Posterior cingulate gyrus (tissue), 11 donors: Measurements from ENCODE around the gene HPCAL1.
"Not testable (repeated sequence)": the region's sequence is repeated elsewhere in the genome, so short reads cannot be mapped to it uniquely, and the experiment has no call there.

Experiments used
- DNase-seq, 10 donors: peaks; one replicate each; pipeline versions ENCODE4 v3.0.0 to v3.0.0-alpha.2; 2020 to 2021; ENCODE audit warnings: mixed read lengths in 3 of 10
- intact Hi-C: fragments of 100-400 bp; cut with DNase I; formaldehyde crosslinking; loops from one replicate; pipeline ENCODE4 v1.15.1; 2023

HPCAL1 gene

DNA sequence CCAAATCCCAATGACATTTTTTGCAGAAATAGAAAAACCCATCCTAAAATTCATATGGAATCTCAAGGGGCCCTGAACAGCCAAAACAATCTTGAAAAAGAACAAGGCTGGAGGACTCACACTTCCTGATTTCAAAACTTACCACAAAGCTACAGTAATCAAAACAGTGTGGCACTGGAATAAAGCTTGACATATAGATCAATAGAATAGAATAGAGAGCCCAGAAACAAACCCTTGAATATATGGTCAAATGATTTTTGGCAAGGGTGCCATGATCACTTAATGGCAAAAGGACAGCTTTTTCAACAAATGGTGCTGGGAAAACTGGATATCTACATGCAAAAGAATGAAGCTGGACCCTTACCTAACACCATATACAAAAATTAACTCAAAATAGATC lies 3.9 kb upstream of the HPCAL1 start:
- intact Hi-C loops, DNase-seq: not testable (repeated sequence)

GRCh38 chr2:10300328-10300920 lies 2.3 kb upstream of the HPCAL1 start:
- intact Hi-C loops: loop anchor here (5.0 to 10.0 kb wide), 2 partner anchors 107 to 176 kb away; partner anchors contain the start of gene RRM2
- peak in 1 of 10 donors; percentile 26 for DNase-seq

GRCh38 chr2:10300997-10301940 lies 1.4 kb upstream of the HPCAL1 start:
- peak in 1 of 10 donors; percentile 76 for DNase-seq
- intact Hi-C loops: loop anchor here (5.0 to 10.0 kb wide), 2 partner anchors 106 to 176 kb away; partner anchors contain the start of gene RRM2

GRCh38 chr2:10301941-10302478 lies 694 bp upstream of the HPCAL1 start:
- intact Hi-C loops: loop anchor here (2.0 to 10.0 kb wide), 3 partner anchors 17 to 177 kb away; partner anchors contain the start of gene RRM2
- no peak for DNase-seq

GRCh38 chr2:10303181-10303693 lies 533 bp downstream of the HPCAL1 start:
- intact Hi-C loops: loop anchor here (2.0 to 10.0 kb wide), 3 partner anchors 18 to 178 kb away; partner anchors contain the start of gene RRM2
- peak in 1 of 10 donors; percentile 81 for DNase-seq

GRCh38 chr2:10303694-10304378 lies 1.1 kb downstream of the HPCAL1 start:
- peak in 3 of 10 donors; percentile 52 to 93 (median 60) for DNase-seq
- intact Hi-C loops: loop anchor here (2.0 to 10.0 kb wide), 3 partner anchors 19 to 179 kb away; partner anchors contain the start of gene RRM2

DNA sequence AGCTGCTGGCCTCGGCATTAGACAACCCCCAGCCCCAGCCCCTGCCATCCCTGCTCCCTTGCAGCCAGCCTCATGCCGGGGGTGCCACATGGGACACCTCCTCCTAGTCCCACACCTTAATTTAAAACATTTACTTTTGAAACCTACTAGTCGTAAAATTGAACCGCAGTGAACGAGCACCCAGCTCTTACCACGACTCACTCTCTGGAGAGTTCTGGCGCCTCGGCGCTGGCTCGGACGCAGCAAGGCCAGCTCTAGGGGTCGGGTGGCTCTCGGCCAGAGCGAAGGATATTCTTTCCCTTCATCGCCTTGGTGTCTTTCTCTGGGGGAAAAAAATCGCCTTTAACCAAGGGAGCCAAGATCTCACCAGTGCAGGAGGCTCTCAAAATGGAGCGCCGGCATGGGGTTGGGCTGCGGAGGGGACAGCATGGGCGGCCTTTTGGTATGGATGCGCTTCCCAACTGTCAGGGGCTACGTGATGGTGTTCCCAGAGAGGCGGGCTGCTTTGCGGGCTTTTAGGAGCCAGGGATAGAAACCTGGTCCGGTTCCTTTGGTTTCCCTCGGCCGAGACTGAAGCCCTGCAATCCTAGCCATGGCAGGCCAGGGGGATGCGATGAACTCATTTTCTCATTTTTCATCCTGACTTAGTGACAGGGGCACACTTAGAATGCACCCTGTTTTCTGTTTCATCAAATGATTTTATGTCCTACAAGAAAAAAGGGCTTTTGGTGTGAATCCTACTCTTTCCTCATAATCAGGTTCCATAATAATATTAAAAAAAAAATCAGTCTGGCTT lies 2.0 kb downstream of the HPCAL1 start:
- intact Hi-C loops: loop anchor here (5.0 to 10.0 kb wide), 2 partner anchors 103 to 180 kb away; partner anchors contain the start of gene RRM2
- DNase-seq: no peak

DNA sequence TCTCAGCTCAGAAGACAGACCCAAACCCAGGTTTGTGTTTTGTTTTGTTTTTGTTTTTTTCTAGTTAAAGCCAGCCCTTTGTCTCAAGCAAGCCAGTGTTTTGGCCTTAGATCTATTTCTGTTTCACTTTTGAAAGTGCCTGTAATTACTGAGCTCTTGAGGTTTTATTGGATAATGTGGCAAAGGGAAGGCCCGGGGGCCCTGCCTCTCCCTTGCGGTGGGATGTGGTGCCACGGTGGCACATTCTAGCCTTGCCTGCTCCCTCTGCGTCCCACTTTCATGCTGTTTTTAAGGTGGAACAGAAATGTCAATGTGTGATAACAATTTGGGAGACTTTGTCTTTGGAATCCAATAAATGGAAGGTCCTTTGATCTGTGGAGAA lies 2.5 kb downstream of the HPCAL1 start:
- no peak for DNase-seq
- intact Hi-C loops: loop anchor here (10.0 kb wide), 1 partner anchor 180 kb away; the partner anchor contains the start of gene RRM2

DNA sequence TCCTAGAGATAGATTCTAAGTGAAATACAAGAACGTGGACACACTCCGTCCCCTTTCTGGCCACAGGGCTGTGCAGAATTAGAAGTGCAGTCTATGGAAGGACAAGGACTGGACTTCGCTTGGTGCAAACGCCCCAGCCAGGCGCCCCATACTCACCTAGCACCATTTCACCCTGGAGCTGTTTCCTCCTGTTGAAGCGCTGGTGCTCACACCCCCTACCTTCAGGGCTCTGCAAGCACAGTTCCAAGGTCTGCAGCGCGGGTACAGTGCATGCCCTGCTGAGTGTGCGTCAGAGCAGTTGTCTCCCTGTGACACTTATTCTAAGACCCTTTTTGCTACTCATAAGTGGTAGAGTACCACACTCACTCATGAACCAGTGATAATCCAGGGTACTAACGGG lies 3.0 kb downstream of the HPCAL1 start:
- intact Hi-C loops: loop anchor here (10.0 kb wide), 1 partner anchor 181 kb away; the partner anchor contains the start of gene RRM2
- no peak for DNase-seq

GRCh38 chr2:10306901-10307463 lies 4.3 kb downstream of the HPCAL1 start:
- intact Hi-C loops: loop anchor here (10.0 kb wide), 1 partner anchor 182 kb away; the partner anchor contains the start of gene RRM2

DNA sequence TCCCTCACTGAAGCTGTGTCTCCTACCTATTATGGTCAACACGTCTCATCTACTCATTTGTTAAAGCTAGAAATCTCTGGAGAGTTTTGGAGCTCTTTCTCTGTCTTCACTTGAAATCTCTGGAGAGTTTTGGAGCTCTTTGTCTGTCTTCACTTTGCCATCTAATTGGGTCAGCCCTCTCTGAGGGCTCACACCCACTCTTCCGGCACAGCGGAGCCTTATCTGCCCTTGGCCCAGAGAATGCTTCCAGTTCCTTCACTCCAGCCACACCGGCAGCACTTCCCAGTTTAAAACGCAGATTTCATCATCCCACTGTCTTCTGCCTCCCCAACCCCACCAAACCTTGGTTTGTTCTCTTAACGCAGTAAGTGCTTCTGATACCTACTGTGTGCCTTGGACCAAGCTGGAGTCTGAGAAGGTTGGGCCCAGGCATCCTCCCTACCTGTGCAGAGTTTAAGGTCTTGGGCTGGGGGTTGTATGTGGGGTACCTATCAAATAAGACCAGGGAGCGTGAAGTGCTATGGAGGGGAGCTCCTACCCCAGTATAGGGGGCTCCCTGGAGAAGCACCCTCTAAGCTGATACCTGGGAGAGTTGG lies 5.0 kb downstream of the HPCAL1 start:
- intact Hi-C loops: loop anchor here (10.0 kb wide), 1 partner anchor 183 kb away; the partner anchor contains the start of gene RRM2
- peak in 2 of 10 donors; percentile 38 to 64 for DNase-seq

More at GRCh38 chr2:10306901-10307463, 4.3 kb downstream of the HPCAL1 start:
- peak in 2 of 10 donors; percentile 30 to 42 for DNase-seq

DNA sequence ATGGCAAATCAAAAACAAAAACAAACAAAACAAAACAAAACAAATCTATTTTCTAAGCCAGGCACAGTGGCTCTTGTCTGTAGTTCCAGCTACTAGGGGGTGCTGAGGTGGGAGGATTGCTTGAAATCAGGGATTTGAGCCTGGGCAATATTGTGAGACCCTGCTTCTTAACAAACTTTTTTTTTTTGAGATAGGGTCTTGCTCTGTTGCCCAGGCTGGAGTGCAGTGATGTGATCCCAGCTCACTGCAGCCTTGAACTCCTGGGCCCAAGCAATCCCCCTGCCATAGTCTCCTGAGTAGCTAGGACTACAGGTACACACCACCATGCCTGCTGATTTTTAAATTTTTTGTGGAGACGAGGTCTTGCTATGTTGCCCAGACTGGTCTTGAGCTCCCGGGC lies 6.2 kb downstream of the HPCAL1 start:
- intact Hi-C loops: loop anchor here (10.0 kb wide), 1 partner anchor 184 kb away; the partner anchor contains the start of gene RRM2
- peak in 1 of 10 donors; percentile 25 for DNase-seq

GRCh38 chr2:10309286-10309685 lies 6.6 kb downstream of the HPCAL1 start:
- intact Hi-C loops: loop anchor here (10.0 kb wide), 1 partner anchor 184 kb away; the partner anchor contains the start of gene RRM2

DNA sequence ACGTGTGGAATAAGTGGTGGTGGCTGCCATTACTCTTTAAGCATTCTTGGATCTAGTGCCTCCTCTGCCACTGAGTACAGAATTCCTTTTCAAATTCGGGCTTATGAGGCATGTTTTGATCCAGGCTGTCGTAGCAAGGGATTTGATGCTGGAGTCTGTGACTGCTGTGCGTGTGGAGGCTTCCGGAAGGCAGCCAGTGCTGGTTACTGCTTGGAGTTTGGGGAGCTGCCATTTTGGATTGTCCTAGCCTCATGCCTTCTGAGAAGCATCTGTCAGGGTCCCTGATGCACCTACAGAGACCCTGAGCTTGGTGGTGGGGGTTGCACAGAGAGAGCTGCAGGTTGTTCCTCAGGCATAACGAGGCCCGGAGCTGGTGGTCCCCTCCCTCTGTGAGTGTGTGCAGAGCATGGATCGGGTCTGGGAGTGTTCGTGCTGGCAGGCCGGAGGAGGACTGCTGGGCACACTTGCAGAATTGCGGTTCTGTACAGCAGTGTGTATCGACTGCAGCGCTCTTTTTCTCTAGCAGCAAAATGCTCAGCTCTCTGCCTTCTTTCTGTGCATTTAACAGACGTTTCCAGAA lies 7.7 kb downstream of the HPCAL1 start:
- DNase-seq: peak in 1 of 10 donors; percentile 39
- intact Hi-C loops: no loop called here

More at GRCh38 chr2:10309286-10309685, 6.6 kb downstream of the HPCAL1 start:
- no peak for DNase-seq

DNA sequence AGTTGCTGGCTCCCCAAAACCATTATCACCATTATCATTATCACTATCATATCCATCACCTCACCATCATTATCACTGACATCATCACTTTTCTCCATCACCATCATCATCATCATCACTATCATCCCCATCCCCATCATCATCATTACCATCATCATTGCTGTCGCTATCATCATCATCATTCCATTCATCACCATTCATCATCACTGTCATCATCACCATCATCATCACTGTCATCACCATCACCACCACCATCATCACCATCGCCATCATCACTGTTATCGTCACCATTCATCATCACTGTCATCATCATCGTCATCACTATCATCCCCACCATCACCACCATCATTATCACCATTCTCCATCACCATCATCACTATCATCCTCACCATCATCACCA lies 9.0 kb downstream of the HPCAL1 start:
- no peak for DNase-seq
- intact Hi-C loops: no loop called here

DNA sequence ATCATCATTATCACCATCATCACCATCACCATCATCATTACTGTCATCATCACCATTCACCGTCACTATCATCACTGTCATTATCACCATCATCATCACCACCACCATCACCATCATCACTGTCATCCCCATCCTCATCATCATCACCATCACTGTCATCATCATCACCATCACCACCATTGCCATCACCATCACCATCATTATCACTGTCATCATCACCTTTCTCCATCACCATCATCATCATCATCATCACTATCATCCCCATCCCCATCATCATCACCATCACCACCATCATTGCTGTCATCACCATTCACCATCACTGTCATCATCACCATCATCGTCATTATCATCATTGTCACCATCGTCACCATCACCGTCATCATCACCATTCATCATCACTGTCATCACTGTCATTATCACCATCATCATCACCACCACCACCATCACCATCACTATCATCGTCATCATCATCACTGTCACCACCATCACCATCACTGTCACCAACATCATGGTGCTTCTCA lies 9.8 kb downstream of the HPCAL1 start:
- intact Hi-C loops: no loop called here
- DNase-seq: no peak

GRCh38 chr2:10316336-10316735 lies 13.6 kb downstream of the HPCAL1 start:
- no peak for DNase-seq
- intact Hi-C loops: no loop called here
